OCI-M2 (cell line): ENCODE measurements around the gene RNF8.

Source experiments
- DNase-seq: peaks from one replicate; lab custom pipeline; 2025; ENCODE audit not compliant: unreplicated experiment; lab: John Stamatoyannopoulos, UW

The RNF8 gene

DNA sequence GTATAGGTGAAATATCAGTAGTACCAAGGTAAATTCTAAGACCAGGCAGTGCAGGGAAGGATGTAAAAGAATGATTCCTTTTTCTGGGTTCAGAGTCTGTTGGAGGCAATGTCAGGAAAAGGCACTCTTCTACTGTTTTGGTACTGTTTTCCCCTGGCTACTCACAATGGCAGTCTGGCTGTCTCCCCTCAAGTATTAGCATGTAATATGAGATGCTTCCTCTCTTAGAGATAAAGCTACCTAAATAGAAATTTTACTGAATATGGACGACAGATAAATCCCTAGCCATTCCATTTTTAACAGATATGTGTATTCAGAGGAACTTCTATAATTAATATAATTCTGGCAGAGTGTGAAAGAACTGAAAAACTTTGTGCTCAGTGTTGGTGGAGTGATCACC lies 3.5 kb downstream of the RNF8 start:
- no peak for DNase-seq

DNA sequence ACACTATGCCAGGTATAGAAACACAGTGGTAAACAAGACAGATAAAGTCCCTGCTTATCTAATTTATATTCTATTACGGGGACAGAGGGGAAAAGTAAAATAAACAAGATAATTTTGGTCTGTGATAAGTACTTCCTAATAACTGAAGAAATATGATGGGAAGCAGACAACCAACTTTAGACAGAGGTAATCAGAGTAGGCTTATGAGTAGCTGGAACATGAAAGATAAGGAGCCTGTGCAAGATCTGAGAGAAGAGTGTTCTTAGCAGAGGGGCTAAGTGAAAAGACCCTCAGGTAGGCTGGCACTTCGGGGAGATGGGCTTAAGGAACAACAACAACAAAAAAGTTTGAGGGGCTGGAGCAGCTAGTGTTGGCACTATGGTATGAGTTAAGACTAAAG lies 4.1 kb downstream of the RNF8 start:
- no peak for DNase-seq

DNA sequence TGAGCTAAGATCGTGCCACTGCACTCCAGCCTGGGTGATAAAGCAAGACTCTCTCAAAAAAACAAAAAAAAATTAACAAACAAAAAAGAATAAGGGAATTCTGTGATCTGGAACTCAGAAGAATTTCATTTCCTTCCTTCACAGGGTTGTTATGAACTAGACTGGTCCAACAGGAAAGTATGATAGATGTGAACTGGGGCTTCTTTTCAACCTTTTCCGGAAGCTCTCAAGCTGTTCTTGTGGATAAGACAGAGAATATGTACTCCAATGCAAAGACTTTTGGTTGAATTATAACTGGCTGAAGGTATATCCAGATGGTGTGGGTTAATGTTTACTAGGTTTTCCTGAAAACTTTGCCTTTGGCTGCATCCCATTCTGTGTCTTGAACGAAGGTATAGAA lies 5.3 kb downstream of the RNF8 start:
- no peak for DNase-seq

- DNase-seq: no peak
These were observed 8.5 kb downstream of the RNF8 start for GRCh38 chr6:37362101-37362828.

DNA sequence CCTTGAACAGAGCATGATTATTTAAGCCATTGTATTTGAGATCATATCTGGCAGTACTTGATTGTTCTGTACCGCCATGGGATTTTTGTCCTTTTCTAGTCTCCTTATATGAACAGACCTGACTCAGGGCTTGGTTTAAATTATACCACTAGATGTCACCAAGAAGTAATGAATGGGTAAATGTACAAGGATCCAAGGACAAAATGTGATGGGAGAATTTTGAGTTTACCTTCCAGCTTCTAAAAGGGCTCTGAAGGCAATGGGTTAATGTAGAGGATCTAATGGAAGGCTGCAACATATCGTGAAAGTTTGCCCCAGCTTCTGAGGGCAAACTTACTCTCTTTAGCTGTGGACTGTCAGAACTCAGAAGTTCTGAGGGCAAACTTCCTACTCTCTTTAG lies 12.0 kb downstream of the RNF8 start:
- DNase-seq: no peak

DNA sequence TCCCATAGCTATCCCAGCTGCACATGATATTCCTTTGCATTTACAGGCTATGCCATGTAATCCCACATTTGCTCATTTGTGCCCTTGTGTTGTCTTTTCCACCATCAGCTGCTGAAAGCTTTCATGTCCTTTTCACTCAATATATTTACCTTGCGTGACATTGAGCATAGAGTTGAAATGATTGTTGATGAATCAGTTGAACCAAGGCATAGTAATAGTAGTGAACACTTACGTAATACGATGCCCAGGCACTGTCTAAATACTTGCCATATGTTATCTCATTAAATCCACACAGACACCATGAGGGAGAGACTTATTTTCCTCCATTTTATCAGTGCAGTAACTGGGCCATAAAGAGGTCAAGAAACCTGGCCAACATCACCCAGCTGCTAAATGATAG lies 13.1 kb downstream of the RNF8 start:
- DNase-seq: no peak

- DNase-seq: no peak
These were observed 15.2 kb downstream of the RNF8 start for GRCh38 chr6:37368961-37369320.

- DNase-seq: no peak
These were observed 15.8 kb downstream of the RNF8 start for GRCh38 chr6:37369321-37370201.

DNA sequence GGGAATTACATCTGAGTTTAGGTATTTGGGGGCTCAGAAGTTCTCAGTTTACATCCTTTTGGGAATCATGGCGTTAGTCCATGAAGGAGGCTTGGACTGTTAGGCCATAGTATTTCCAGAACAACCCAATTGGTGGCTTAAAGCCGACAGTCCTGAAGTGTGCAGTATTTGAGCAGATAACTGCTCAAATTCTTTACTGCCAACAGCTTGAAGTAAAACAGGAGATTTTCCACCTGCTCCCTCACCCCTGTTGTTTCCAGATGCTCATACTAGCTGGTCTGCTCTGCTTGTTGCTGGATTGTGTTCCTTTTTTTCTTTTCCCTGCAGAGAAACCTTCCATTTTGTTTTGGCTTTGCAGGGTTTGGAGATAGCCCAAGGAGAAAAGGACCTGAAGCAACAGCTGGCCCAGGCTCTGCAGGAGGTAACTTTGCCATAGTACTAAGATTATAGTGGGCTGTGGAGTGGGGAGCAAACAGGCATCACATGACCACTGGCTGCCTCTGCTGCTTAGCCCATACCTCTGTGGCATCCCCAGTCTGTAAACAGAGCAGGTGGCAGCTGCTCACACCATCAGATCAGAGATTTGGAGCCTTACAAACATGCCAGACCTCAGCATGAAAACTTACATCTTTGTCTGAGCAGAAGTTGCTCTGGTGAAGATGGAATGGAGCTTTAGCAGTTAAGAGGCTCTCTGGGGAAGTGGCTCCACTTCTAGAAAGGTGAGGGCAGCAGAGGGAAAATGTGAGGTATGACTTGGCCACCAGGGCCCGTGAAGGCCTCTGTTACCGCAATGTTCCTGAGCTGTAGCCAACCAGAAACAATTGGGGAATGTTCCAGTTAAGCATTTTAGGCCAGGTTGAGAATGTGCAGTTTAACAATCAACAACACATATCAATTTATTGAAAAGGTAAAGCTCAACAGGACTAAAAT lies 17.6 kb downstream of the RNF8 start:
- no peak for DNase-seq

GRCh38 chr6:37372116-37372515 lies 18.3 kb downstream of the RNF8 start:
- no peak for DNase-seq

DNA sequence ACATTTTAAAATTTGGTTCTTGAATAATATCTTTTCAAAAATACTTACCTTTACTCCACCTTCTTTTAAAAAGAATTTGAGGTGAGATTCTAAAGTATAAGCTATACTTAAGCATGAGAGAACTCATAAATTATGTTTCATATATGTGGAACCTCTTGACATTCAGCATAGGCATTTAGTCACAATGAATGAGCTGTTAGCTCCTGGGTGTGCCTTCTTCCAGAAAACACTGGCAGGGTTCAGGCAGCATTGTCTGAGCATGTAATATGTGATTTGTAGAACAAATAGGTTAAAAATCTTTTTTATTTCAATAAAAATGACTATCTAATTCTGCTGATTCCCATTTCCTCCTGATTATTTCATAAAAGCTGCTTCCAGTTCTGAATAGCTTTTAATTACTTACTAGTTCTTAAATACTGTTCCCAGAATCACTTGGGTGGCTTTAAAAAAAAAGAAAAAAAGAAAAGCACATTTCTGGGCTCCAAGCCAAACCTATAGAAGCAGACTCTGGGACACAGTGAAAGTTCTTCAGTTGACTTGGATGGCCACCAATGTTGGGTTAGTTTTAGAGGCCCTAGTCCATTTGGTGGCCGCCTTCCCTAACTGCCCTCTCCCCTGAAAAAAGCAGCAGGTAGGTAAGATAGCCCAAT lies 20.2 kb downstream of the RNF8 start:
- no peak for DNase-seq

DNA sequence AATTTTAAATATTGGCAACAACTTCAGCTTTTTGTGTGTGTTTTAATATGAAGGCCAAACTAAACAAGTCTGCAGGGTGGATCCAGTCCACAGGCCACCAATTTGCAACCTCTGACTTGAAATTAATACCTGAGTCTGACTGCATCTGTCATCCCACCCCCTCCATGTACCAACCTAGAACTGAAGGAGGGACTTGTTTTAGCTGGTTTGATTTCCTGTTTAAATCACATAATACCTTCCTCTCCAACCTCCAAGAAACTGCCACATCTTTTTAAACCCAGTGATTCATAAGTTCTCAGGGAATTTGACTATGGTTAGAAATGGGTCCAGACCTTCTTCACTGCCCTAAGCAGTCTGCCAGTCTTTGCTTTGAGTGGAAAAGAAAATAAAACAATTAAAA lies 21.6 kb downstream of the RNF8 start:
- no peak for DNase-seq

- DNase-seq: no peak
These were observed 22.4 kb downstream of the RNF8 start for GRCh38 chr6:37376078-37376743.

GRCh38 chr6:37381579-37381978 lies 27.8 kb downstream of the RNF8 start:
- no peak for DNase-seq

DNA sequence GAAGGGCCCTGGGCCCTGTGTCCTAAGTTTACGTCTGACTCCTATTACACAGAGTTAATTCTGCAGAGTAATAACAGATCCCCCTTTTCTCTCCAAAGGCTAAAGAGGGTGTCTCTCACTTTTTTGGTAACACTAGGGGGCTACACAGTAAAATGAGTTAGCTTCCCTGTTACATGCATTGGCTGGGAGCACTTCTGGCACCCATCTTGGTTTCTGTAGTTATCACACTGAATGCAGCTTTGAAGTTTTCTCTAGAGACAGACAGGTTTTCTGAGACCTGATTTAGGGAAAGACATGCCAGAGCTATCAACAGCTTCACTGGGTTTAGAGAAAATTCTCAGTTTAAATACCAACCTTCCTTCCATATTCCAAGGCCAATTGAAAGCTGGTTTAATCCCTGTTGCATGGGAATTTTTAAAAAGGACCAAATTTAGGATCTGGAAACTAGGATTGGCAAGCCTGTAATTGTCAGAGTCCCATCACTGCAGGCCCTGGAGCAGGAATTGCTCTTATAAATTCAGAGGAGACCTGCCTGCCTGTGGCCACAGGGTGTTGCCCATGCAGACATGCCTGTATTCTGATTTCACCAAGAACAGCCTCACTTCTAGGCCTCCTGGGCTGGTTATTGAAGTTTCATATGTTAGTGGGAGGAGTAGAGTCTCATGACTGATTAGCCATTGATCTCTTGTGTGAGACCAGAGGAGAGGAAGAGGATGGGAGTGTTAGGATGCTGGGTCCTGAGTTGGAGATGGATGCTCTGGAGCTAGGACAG lies 29.4 kb downstream of the RNF8 start:
- no peak for DNase-seq

DNA sequence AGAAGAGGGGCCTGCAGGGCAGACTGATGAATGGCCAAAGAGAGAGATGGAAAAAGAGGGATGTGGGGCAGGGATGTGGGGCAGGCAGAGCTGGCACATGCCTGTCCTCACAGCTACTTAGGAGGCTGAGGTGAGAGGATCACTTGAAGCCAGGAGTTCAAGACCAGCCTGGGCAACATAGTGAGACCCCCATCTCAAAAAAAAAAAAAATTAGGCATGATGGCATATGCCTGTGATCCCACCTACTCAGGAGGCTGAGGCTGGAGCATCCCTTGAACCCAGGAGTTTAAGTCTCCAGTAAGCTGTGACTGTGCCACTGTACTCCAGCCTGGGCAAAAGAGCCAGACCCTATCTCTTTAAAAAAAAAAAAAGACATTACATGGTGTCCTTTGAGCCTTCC lies 34.8 kb downstream of the RNF8 start:
- DNase-seq: no peak

- DNase-seq: no peak
These were observed 36.1 kb downstream of the RNF8 start for GRCh38 chr6:37389857-37390256.

- DNase-seq: no peak
These were observed 37.3 kb downstream of the RNF8 start for GRCh38 chr6:37391120-37391519.

- no peak for DNase-seq
These were observed 39.0 kb downstream of the RNF8 start for GRCh38 chr6:37392821-37393220.
